Measurements from ENCODE around the gene MYL3.

MYL3 gene

DNA sequence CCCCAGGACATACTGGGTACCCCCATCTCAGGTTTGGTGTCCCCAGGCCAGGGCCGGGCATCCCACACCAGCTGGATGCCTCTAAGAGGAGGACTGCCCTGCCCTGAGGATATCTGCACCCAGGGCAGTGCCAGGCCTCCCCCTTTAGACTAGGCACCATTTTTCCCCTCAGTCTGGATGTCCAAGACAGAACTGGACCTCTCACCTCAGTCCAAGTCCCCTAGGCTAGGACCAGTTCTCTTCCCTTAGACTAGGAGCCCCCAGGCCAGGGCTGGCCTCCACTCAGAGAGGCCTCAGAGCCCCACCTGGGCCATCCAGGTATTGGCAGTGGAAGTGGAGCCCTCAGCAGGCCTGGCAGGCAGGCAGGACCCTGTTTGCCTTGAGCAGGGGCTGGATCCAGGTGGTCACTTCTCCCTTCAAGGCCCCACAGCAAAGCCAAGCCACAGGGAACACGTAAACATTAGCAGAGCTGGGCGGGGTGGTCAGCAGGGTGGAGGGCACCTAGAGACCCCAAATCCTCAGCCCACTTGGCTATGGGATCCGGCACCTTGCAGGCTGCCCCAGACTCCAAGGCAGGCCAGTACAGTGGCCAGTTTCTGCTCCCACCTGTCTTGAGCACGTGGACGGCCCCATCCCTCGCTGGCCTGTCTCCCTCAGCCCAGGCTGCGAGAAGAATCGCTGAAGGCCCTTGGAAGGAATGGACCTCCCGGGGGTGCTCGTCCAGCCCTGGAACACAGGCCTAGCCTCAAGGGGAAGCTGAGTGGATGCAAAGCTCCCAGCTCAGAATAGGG, 42.6 kb upstream of the MYL3 start:
- Histone ChIP-seq H3K4me3 (ENCODE audit: low read length) (no peak overlapping the region), H3K27me3 (replicated peaks; ENCODE audit: insufficient read depth, low read length) (no peaks in the 10 kb centered on the region; the same call in 1 of the 2 replicates), H4K20me1 (ENCODE audit: insufficient read depth, low read length) (no peaks in the 10 kb centered on the region), H3K27ac (ENCODE audit: low read length) (no peak overlapping the region), H3K79me2 (ENCODE audit: low read length) (no peaks in the 10 kb centered on the region), H3K36me3 (replicated peaks; ENCODE audit: insufficient read depth, low read length) (no peaks in the 10 kb centered on the region), H3K9ac (ENCODE audit: low read length) (no peak overlapping the region), H3K4me2 (ENCODE audit: low read depth, low read length) (no peak overlapping the region), H2AFZ (ENCODE audit: low read length) (no peak overlapping the region), H3K9me2 (replicated peaks; ENCODE audit: insufficient read depth, low read length) (no peaks in the 10 kb centered on the region), H3F3A (ENCODE audit: insufficient read depth, low read length) (no peaks in the 10 kb centered on the region), H3K4me1 (ENCODE audit: low read length) (no peaks in the 10 kb centered on the region), H3K9me3 (replicated peaks; ENCODE audit: insufficient read depth, low read length) (no peaks in the 10 kb centered on the region)
- DNase-seq: no peak
- TF ChIP-seq EZH2 (optimal IDR thresholded peaks at IDR 0.05; ENCODE audit: low read depth, low read length) (no peak), EZH2phosphoT487 (IDR thresholded peaks at IDR 0.05; ENCODE audit: low read length) (no peak)
- TF ChIP-seq, protein P1, sequence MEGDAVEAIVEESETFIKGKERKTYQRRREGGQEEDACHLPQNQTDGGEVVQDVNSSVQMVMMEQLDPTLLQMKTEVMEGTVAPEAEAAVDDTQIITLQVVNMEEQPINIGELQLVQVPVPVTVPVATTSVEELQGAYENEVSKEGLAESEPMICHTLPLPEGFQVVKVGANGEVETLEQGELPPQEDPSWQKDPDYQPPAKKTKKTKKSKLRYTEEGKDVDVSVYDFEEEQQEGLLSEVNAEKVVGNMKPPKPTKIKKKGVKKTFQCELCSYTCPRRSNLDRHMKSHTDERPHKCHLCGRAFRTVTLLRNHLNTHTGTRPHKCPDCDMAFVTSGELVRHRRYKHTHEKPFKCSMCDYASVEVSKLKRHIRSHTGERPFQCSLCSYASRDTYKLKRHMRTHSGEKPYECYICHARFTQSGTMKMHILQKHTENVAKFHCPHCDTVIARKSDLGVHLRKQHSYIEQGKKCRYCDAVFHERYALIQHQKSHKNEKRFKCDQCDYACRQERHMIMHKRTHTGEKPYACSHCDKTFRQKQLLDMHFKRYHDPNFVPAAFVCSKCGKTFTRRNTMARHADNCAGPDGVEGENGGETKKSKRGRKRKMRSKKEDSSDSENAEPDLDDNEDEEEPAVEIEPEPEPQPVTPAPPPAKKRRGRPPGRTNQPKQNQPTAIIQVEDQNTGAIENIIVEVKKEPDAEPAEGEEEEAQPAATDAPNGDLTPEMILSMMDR (IDR thresholded peaks at IDR 0.05; ENCODE audit: low read length): no peak

DNA sequence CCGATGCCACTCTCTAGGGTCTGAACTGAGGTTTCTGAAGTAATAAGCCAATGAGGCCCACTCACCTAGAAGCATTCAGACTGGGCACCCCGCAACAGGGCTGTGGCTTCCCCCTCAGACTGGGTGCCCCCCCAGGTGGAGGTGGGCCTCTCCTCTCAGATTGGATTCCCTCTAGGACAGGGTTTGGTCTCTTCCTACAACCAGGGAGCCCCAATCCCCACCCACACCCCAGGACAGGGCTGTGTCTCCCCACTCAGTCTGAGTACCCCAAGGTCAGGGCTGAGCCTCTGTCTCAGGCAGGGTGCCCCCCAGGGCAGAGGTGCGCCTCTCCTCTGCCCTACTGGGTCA, 41.9 kb upstream of the MYL3 start:
- H3K4me3 ChIP-seq (ENCODE audit: low read length): no peak overlapping the region
- H3K27ac ChIP-seq (ENCODE audit: low read length): no peak overlapping the region
- no peak for DNase-seq
- no peaks in the 10 kb centered on the region for H3F3A ChIP-seq (ENCODE audit: insufficient read depth, low read length)
- no peaks in the 10 kb centered on the region; the same call in 1 of the 2 replicates for H3K27me3 ChIP-seq (replicated peaks; ENCODE audit: insufficient read depth, low read length)
- H2AFZ ChIP-seq (ENCODE audit: low read length): no peak overlapping the region
- no peaks in the 10 kb centered on the region for H3K4me1 ChIP-seq (ENCODE audit: low read length)
- no peak overlapping the region for H3K4me2 ChIP-seq (ENCODE audit: low read depth, low read length)
- no peaks in the 10 kb centered on the region for H3K9me3 ChIP-seq (replicated peaks; ENCODE audit: insufficient read depth, low read length)
- no peaks in the 10 kb centered on the region for H3K36me3 ChIP-seq (replicated peaks; ENCODE audit: insufficient read depth, low read length)
- no peaks in the 10 kb centered on the region for H4K20me1 ChIP-seq (ENCODE audit: insufficient read depth, low read length)
- no peaks in the 10 kb centered on the region for H3K9me2 ChIP-seq (replicated peaks; ENCODE audit: insufficient read depth, low read length)
- H3K9ac ChIP-seq (ENCODE audit: low read length): no peak overlapping the region
- H3K79me2 ChIP-seq (ENCODE audit: low read length): no peaks in the 10 kb centered on the region
- TF ChIP-seq EZH2phosphoT487 (IDR thresholded peaks at IDR 0.05; ENCODE audit: low read length) (no peak), EZH2 (optimal IDR thresholded peaks at IDR 0.05; ENCODE audit: low read depth, low read length) (no peak)
- TF ChIP-seq, protein P1 (IDR thresholded peaks at IDR 0.05; ENCODE audit: low read length): no peak

DNA sequence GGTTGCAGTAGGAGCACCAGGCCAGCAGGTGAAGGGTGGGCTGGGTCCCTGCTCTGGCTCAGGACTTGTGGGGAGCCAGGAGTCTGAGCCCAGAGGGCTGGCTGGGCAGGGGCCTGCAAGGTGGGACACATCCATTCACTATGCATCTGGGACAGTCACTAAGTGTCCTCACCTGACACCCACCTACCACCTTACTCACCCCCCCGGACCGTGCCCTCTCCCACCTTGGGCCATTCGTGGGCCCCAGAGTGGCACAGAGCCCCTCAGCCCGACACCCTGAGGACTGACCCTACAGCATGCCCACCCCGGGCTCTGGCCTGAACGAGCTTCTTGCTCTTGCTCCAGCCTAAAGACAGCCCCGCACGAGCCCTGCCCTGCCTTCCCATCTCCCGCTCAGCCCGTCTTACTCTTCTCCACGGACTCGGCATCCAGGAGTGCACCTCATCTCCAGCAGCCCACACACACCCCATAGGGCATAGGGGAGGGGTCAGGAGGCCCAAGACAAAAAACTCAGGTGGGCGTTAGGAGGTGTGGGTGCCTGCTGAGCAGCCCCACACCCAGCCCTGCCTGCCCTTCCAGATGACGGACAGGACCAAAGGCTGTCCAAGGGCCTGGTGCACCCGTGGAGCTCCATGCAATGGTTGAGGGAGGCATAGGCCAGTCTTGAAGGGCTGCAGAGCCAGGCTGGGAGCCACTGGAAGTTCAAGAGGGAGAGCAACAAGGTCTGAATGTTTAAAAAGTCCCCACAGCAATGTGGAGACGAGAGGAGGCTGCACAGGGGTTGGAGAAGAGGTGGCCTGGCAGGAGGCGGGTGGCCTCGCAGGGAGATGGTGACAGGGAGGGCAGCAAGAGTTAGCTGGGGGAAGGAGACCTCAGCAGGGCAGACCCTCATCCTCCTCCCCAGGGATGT, 41.3 kb upstream of the MYL3 start:
- H3K4me2 ChIP-seq (ENCODE audit: low read depth, low read length): no peak overlapping the region
- H3K4me3 ChIP-seq (ENCODE audit: low read length): no peak overlapping the region
- DNase-seq: no peak
- H3K79me2 ChIP-seq (ENCODE audit: low read length): no peaks in the 10 kb centered on the region
- H3K9me3 ChIP-seq (replicated peaks; ENCODE audit: insufficient read depth, low read length): no peaks in the 10 kb centered on the region
- H2AFZ ChIP-seq (ENCODE audit: low read length): no peak overlapping the region
- no peaks in the 10 kb centered on the region; the same call in 1 of the 2 replicates for H3K27me3 ChIP-seq (replicated peaks; ENCODE audit: insufficient read depth, low read length)
- H3K27ac ChIP-seq (ENCODE audit: low read length): no peak overlapping the region
- TF ChIP-seq EZH2 (optimal IDR thresholded peaks at IDR 0.05; ENCODE audit: low read depth, low read length) (no peak), EZH2phosphoT487 (IDR thresholded peaks at IDR 0.05; ENCODE audit: low read length) (no peak)
- TF ChIP-seq, protein P1 (IDR thresholded peaks at IDR 0.05; ENCODE audit: low read length): no peak
- H3F3A ChIP-seq (ENCODE audit: insufficient read depth, low read length): no peaks in the 10 kb centered on the region
- no peaks in the 10 kb centered on the region for H4K20me1 ChIP-seq (ENCODE audit: insufficient read depth, low read length)
- H3K9ac ChIP-seq (ENCODE audit: low read length): no peak overlapping the region
- no peaks in the 10 kb centered on the region for H3K9me2 ChIP-seq (replicated peaks; ENCODE audit: insufficient read depth, low read length)
- H3K4me1 ChIP-seq (ENCODE audit: low read length): no peaks in the 10 kb centered on the region
- no peaks in the 10 kb centered on the region for H3K36me3 ChIP-seq (replicated peaks; ENCODE audit: insufficient read depth, low read length)
